ENCODE results near the gene SLC5A6.

Gene SLC5A6

DNA sequence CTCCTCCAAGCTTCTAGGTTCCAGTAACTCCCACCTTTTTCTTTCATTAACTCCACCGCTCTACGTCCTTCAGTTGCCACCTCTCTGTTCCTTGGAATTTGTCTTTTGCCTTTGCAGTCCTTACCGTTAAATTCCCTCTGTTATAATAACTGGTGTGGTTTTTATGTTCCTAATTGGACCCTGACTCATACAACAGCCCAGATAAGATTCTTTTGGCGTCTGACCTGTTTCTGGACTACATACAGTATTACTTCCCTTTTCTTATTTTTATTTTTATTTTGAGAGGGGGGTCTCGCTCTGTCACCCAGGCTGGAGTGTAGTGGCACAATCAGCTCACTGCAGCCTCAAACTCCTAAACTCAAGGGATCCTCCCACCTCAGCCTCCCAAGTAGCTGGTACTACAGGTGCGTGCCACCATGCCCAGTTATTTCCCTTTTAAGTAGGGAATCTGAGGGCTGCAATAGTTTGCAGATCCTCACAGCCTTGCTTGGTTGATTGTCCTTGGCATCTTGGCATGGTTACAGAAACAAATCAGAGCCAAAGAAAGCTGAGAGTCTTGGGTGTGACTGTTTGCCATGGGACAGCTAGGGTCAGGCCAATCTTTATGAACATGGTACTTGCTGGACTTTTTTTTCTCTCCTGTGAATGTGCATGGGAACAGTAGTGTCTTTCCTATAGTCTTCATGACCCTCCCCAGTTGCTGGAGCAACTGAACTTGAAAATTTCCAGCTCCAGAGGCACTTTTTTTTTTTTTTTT is 41.3 kb downstream of the SLC5A6 start:
- DNase-seq: no peak

- DNase-seq: no peak
Observed at GRCh38 chr2:27164960-27165763, 46.9 kb downstream of the SLC5A6 start.

DNA sequence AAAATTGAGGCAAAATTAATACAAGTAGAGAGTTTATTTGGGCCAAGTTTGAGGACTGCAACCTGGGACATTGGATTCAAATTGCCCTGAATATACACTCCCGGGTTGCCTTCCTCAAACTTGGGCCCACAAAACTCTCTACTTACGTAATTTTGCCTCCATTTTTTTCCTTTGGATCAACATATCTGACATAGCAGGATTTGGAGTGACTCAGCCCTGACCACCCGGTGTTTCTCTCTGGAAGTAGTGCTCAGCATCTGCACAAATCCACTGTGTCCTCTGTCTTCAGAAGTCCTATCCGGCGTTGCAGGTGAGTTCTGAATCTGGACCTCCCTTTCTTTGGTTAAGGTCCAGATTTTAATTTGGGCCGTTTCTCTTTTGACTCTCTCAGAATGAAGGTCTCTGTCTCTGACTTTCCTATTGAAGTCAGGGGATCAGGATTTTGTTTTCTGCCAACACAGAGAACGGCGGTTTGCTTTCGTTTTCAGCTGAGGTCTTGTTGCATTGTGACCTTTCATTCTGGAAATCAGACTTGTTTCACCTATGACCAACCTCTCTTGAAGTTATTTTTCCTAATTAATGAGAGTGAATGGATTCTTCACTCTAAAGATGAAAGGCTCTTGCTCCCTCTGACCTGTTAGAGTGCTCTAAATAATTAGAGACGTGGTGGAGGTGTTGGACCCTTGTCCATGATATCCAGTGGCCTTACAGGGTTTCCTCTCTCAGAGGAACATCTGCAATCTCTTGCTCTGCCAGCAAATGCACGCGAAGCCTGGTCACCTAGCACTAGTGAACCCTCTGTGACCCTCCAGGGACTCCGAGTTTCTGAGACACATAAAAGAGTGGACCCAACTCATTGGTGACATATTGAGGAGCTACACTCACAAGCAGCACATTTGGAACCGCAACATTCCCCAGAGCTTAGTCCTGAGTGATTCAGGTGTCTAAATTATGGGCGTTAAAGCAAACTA is 49.6 kb downstream of the SLC5A6 start:
- no peak for DNase-seq

GRCh38 chr2:27160191-27160590 is 51.9 kb downstream of the SLC5A6 start:
- DNase-seq: no peak

DNA sequence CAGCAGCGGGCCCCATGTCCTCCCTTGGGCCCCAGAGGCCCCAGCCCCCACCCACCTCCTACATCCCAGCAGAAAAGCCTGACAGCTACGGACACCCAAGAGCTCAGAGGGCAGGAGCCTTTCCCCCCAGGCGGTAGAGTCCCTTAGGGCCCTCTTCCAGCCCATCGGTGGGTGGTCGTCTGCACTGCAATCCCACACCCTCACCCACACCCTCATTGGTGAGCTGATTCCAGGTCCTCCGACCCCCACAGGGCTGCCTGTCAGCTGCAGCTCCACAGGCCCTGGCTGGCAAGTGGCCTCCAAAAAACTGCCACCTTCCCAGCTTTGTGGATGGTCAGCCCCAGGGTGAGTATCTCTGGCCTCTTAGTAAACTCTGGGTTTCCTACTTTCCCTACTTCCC is 52.8 kb downstream of the SLC5A6 start:
- no peak for DNase-seq

DNA sequence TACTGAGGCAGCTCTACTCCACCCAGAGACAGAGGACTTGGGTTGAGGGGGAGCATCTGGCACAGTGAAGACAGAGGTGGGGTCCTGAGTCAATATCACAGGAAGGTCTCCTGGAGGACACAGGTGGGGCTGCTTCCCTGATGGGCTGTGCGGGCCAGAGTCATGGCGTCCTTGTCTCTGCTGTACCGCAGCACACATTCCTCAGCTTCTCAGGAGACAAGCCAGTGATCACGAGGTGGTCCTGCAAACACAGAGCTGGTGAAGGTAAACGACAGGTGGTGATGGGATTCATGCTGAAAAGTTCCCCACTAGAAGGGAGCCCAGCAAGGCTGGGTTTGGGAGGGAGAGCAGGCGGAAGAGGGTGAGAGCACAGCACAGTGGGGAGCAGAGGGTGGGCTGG is 53.6 kb downstream of the SLC5A6 start:
- no peak for DNase-seq

GRCh38 chr2:27155069-27155520 is 57.0 kb downstream of the SLC5A6 start:
- DNase-seq: no peak

DNA sequence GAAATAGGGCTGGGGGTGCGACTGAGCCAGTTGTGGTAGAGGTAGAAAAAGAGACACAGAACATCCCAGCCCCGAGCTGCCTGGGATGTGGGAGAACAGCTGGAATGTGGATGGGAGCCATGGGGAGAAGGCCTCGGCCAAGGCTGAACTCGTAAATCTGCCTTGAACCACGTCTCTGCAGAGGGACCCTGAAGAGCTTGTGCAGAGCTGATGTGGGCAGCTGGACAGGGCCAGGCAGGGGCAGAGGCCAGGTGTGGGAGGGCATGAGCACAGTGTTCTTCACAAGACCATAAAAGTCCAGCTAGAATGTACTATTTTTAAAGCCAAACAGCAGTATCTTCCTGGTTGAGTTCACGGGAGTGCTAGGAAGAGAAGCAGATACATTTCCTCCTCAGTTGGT is 57.6 kb downstream of the SLC5A6 start:
- DNase-seq: no peak

DNA sequence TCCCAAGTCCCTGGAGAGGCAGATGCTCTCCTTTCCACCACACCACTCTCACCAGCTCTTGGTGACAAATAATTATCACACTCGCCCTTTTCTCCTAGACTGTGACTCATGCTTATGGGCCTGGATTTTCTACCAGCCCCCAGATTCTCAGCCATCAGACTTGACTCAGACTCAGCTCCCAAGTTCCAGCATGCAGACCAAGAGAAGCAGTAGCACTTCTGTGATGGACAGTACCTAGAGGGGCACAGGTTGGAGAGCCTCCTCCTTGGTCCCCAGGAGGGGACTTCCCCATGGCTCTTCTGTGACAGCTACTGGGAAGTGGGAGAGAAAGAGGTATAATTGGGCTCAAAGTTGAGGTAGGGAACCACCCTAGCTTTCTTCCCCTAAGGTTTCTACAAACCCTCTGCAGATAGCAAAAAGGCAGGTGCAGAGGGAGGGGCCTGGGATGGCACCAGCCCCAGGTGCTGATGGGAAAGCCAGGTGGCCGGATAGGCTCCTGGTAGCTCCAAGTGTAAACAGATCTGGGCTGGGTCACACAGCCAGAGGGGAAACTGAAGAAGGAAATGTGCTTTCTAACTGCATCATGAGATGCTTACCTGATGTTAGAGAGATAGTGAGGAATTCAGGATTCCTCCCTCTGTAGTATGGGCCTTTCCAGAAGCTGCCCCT is 59.1 kb downstream of the SLC5A6 start:
- no peak for DNase-seq

DNA sequence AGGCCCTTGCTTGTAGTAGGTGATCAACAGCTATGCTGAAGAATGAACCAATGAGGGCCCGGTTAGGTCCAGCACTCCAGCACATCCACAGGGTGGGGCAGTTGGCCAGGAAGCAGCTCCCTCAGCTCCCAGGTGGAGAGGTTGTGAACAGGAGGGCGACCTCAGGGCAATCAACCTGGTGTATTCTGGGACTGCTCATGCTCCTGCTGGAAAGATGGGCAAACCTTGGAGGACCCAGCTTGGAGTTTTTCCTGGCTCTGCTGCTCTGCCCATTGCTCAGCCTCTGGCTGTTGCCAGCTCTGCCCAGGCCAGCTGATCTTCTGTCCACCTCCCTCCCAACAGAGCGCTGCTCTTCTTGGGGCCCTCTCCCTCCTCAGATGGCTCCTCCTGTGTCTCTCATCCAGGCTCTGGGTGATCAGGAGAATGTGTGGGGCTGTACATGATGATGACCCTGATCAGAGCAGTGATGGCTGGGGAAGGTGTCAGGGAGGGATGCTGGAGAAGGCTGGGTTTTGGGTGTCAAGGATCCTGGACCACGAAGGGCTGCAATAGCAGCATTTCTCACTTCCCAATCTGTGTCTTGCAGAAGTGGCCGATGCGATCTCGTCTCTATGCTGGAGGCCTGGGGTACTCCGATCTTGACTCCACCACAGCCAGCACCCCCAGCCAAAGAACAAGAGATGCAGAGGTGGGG is 59.8 kb downstream of the SLC5A6 start:
- no peak for DNase-seq

- DNase-seq: no peak
Observed at GRCh38 chr2:27150639-27151230, 61.3 kb downstream of the SLC5A6 start.

Data from activated CD4-positive, alpha-beta T cell treated with anti-CD3 and anti-CD28 coated beads, Interleukin-2, amount 50 U/mL, for 1 hour (primary cell).